ENCODE data around the gene GRIA4.
A peak's percentile ranks its signal among the peaks of the same experiment; 100 is the strongest.

Gene GRIA4

DNA sequence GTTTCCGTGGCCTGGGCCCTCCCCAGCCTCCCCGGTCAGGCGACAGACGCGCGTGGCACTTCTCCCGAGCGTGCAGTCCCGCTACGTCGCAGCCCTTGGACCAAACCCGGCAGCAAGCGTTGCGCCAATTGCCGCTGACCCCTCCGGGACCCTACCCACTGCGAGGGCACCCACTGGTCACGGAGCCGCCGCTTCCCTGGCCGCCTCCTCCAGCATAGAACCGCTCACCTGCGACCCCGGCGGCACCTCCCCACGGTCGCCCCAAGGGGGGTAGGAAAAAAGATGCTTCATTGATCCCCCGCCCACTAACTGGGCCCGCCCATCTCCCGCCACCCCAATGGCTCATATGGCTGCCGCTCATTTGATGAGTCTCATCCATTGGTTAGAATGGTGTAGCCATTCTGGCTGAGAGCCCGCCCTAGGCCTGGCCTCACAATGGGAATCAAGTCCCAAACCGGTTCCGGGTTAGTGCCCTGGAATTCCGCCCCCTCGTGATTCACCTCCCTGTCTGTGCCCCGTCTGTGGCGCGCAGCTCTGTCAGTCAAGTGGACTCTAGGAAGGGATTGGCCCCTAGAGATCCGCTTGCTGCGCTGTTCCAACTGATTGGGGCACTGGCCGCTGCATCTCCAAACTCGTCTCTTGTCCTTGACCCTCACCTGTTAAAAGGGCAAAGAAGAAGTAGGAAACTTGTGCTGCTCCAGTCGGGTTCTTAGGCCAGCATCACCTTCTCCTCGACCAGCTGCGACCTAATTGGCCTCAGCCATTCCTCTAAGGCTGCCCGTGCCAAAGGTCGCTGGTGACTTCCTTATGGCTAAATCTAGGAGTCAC is 412.3 kb downstream of the GRIA4 start, which contains the start of gene MSANTD4 (continued):
- no peak for TF ChIP-seq ATF2 (tag by site-specific recombination; IDR thresholded peaks at IDR 0.05; ENCODE audit: low read depth)
- TF ChIP-seq ZNF155 (tag by site-specific recombination; IDR thresholded peaks at IDR 0.05): no peak
- no peak for TF ChIP-seq ZNF112 (tag by site-specific recombination; IDR thresholded peaks at IDR 0.05)
- peak; percentile 63; the same call in 1 of the 2 replicates for TF ChIP-seq ZNF692 (tag by site-specific recombination; IDR thresholded peaks at IDR 0.05)
- no peak for TF ChIP-seq ZNF48 (tag by site-specific recombination; IDR thresholded peaks at IDR 0.05)
- TF ChIP-seq ZBTB49 (tag by site-specific recombination; IDR thresholded peaks at IDR 0.05; ENCODE audit: low read depth): no peak
- TF ChIP-seq, protein P1, sequence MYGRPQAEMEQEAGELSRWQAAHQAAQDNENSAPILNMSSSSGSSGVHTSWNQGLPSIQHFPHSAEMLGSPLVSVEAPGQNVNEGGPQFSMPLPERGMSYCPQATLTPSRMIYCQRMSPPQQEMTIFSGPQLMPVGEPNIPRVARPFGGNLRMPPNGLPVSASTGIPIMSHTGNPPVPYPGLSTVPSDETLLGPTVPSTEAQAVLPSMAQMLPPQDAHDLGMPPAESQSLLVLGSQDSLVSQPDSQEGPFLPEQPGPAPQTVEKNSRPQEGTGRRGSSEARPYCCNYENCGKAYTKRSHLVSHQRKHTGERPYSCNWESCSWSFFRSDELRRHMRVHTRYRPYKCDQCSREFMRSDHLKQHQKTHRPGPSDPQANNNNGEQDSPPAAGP (tag by site-specific recombination; IDR thresholded peaks at IDR 0.05): no peak
- TF ChIP-seq ZNF621 (tag by site-specific recombination; IDR thresholded peaks at IDR 0.05): no peak
- TF ChIP-seq ZNF560 (tag by site-specific recombination; IDR thresholded peaks at IDR 0.05; ENCODE audit: borderline replicate concordance): no peak
- TF ChIP-seq ZNF132 (tag by site-specific recombination; IDR thresholded peaks at IDR 0.05; ENCODE audit: borderline replicate concordance): no peak
- TF ChIP-seq ZIC2 (tag by site-specific recombination; IDR thresholded peaks at IDR 0.05): peak; percentile 56
- TF ChIP-seq ZNF785 (tag by site-specific recombination; IDR thresholded peaks at IDR 0.05): no peak
- no peak for TF ChIP-seq ZNF221 (tag by site-specific recombination; IDR thresholded peaks at IDR 0.05; ENCODE audit: borderline replicate concordance)
- TF ChIP-seq ZNF223 (tag by site-specific recombination; IDR thresholded peaks at IDR 0.05): no peak
- TF ChIP-seq ZNF138 (tag by site-specific recombination; IDR thresholded peaks at IDR 0.05; ENCODE audit: borderline replicate concordance): no peak
- TF ChIP-seq ZNF501 (tag by site-specific recombination; IDR thresholded peaks at IDR 0.05): no peak; the same call in 1 of the 2 replicates
- TF ChIP-seq ZNF571 (tag by site-specific recombination; IDR thresholded peaks at IDR 0.05): no peak
- peak; percentile 75; the same call in 1 of the 2 replicates for TF ChIP-seq KLF1 (tag by site-specific recombination; IDR thresholded peaks at IDR 0.05)
- TF ChIP-seq ZNF624 (tag by site-specific recombination; IDR thresholded peaks at IDR 0.05): no peak
- TF ChIP-seq TSHZ1 (tag by site-specific recombination; IDR thresholded peaks at IDR 0.05; ENCODE audit: borderline replicate concordance): peak; percentile 54; the same call in 1 of the 2 replicates
- no peak for TF ChIP-seq ZNF555 (tag by site-specific recombination; conservative IDR thresholded peaks at IDR 0.05)
- TF ChIP-seq, protein P2, sequence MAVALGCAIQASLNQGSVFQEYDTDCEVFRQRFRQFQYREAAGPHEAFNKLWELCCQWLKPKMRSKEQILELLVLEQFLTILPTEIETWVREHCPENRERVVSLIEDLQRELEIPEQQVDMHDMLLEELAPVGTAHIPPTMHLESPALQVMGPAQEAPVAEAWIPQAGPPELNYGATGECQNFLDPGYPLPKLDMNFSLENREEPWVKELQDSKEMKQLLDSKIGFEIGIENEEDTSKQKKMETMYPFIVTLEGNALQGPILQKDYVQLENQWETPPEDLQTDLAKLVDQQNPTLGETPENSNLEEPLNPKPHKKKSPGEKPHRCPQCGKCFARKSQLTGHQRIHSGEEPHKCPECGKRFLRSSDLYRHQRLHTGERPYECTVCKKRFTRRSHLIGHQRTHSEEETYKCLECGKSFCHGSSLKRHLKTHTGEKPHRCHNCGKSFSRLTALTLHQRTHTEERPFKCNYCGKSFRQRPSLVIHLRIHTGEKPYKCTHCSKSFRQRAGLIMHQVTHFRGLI (tag by site-specific recombination; IDR thresholded peaks at IDR 0.05): no peak
- TF ChIP-seq ZNF639 (tag by site-specific recombination; IDR thresholded peaks at IDR 0.05): no peak
- TF ChIP-seq ZBTB7A (tag by site-specific recombination; IDR thresholded peaks at IDR 0.05; ENCODE audit: low read depth): no peak
- no peak for TF ChIP-seq HOXA7 (CRISPR knock-in tag; IDR thresholded peaks at IDR 0.05; ENCODE audit: borderline replicate concordance)
- TF ChIP-seq ZNF670 (tag by site-specific recombination; IDR thresholded peaks at IDR 0.05; ENCODE audit: low read depth): no peak

Data from HEK293 (cell line).